NCI-H524 treated with DMSO at 0.1 percent for 48 hours (cell line): ENCODE data around the gene PROB1.
"Not testable (repeated sequence)": the region's sequence is repeated elsewhere in the genome, so short reads cannot be mapped to it uniquely, and the experiment has no call there.

Experiments used
- DNase-seq: peaks from one replicate; lab custom pipeline; 2025; lab: John Stamatoyannopoulos, UW

Gene PROB1, protein sequence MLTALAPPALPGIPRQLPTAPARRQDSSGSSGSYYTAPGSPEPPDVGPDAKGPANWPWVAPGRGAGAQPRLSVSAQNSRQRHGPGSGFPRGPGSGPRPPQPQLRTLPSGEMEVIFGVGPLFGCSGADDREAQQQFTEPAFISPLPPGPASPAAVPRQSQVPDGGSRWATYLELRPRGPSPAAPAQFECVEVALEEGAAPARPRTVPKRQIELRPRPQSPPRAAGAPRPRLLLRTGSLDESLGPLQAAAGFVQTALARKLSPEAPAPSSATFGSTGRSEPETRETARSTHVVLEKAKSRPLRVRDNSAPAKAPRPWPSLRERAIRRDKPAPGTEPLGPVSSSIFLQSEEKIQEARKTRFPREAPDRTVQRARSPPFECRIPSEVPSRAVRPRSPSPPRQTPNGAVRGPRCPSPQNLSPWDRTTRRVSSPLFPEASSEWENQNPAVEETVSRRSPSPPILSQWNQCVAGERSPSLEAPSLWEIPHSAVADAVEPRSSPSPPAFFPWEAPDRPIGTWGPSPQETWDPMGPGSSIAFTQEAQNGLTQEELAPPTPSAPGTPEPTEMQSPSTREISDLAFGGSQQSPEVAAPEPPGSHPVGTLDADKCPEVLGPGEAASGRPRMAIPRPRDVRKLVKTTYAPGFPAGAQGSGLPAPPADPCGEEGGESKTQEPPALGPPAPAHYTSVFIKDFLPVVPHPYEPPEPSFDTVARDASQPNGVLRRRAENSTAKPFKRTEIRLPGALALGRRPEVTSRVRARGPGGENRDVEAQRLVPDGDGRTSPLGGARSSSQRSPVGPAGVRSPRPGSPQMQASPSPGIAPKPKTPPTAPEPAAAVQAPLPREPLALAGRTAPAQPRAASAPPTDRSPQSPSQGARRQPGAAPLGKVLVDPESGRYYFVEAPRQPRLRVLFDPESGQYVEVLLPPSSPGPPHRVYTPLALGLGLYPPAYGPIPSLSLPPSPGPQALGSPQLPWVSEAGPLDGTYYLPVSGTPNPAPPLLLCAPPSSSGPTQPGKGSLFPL

GRCh38 chr5:139394654-139395566, at the start of gene PROB1:
Gene PROB1 (minus strand): TSS chr5:139395104. CDS start chr5:139395081, 23 bp downstream.
- no peak for DNase-seq

- peak; percentile 32 for DNase-seq
These were observed 49.0 kb upstream of the PROB1 start for GRCh38 chr5:139443831-139444453.

GRCh38 chr5:139440416-139440815, 45.5 kb upstream of the PROB1 start:
- DNase-seq: not testable (repeated sequence)

DNA sequence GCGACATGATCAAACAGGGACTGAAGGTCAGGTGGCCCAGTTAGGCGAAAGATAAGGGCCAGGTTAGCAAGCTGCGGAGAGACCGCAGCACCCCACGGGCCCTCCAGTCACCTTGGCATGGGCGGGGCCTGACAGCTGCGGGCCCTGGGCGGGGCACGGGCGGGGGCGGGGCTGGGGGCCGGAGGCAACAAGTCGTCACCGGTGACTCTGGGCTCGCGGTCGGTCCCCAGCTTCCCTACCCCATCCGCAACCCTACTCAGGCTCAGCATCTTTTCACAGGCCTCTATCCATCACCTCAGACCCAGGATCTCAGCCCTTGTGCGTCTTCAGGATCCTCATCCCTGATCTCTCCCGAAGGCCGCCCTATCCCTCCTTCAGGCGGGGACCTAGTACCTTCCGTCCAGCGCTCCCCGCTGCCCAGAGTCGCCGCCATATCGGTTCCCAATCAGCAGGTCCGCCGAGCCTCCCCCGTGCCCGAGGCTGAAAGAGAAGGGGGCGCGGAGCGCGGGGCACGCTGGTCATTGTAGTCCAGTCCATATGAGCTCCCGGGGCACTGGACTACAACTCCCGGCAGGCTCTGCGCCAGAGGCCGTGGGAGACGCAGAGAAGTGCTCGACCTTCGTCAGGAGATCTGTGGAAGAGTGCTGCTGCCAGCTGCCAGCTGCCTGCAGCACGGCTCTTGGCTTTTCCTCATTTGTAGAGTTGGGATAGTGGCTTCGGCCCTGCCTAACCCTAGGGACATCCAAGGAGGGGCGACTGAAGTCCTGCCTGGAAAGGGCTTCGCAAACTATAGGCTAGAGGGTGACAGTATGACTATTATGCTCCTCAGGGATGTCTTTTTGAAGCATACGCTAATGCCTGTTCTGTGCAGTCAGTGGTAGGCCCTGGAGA, 44.4 kb upstream of the PROB1 start, which contains the start of gene DNAJC18:
TSS of gene DNAJC18 (minus strand) at position 513 of the 891 bp plus-strand sequence. CDS start at position 433, 80 bp downstream.
- DNase-seq: peak; percentile 87

- DNase-seq: no peak
These were observed 43.8 kb upstream of the PROB1 start for GRCh38 chr5:139438707-139439012.

GRCh38 chr5:139435676-139436075, 40.8 kb upstream of the PROB1 start:
- DNase-seq: no peak

DNA sequence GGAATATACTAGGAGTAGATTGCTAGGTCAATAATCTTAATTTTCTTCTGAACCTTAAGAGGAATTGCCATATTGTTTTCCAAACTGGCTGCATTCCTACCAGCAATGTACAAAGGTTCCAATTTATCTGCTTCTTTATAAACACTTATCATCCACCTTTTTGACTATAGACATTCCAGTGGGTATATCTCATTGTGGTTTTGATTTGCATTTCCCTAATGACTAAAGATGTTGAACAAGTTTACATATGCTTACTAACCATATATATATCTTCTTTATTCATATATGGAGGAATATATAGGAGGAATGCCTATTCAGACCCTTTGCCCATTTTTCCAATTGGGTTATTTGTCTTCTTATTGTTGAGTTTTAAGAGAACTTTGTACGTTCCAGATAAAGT, 36.8 kb upstream of the PROB1 start:
- no peak for DNase-seq

DNA sequence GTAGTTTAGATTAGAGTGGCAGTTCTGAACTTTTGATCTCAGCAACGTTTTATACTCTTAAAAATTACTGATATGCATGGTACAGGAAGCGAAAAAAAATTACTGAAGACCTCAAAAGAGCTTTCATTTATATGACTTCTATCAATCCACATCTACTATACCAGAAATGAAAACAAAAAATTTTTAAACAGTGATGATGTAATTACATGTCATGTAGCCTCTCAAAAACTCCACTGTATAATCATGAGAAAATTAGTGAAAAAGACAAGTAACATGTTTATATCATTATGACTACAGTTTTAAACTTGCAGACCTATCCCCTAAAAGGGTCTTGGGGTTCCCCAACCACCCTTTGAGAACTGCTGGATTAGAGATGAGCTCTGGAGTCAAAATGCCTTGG, 35.1 kb upstream of the PROB1 start:
- DNase-seq: no peak

DNA sequence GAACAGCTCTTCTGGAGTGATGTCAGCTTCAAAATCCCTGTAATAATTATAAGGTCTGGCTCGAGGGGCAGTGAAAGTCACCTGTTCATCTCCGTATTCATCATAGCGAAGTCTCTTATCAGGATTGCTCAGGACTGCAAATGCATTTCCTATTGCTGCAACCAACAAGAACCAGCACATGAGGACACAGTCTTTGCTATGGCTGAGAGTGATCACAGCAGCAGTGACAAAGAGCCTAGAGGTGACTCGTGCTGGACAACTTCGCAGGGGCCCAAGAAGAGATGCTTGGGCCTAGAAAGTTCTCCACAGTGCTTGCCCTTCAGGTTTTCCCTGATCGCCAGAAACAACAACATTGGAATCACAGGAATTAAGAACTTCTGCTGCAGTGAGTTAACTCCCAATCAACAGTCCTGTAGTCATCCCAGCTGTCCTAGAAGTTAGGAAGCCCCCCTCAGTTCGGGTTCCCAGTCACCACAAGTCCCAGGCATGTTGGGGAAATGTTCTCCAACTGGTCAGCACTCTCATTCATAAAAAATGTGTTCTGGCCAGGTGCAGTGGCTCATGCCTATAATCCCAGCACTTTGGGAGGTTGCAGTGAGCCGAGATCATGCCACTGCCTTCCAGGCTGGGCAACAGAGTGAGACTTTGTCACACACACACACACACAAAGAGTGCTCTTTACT, 31.4 kb upstream of the PROB1 start:
- DNase-seq: no peak

GRCh38 chr5:139425497-139425896, 30.6 kb upstream of the PROB1 start:
- DNase-seq: no peak

DNA sequence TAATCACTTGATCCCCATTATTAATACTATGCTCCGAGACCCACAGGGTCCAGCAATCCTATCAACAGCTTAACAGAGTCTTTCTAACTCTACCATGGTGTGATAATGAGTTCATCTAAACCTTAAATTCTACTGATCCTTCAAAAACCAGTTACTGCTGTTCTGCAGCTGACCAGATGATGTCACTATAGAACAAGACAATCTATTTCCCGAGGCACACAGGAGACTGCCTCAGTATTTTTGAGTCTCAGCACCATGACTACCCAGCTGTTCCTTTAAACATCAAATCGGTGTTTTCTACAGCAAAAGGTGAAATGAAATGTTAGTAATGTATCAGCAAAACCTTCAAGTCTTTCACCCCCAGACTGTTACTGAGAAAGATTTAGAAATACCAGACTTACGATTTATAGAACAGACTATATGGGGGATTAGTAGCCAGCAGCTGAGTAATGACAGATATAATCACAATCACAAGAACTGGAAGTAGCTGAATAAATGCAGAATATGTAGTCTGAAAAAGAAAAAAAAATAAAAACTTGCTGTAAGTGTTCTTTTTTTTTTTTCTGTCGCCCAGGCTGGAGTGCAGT, 27.5 kb upstream of the PROB1 start:
- DNase-seq: peak; percentile 7

DNA sequence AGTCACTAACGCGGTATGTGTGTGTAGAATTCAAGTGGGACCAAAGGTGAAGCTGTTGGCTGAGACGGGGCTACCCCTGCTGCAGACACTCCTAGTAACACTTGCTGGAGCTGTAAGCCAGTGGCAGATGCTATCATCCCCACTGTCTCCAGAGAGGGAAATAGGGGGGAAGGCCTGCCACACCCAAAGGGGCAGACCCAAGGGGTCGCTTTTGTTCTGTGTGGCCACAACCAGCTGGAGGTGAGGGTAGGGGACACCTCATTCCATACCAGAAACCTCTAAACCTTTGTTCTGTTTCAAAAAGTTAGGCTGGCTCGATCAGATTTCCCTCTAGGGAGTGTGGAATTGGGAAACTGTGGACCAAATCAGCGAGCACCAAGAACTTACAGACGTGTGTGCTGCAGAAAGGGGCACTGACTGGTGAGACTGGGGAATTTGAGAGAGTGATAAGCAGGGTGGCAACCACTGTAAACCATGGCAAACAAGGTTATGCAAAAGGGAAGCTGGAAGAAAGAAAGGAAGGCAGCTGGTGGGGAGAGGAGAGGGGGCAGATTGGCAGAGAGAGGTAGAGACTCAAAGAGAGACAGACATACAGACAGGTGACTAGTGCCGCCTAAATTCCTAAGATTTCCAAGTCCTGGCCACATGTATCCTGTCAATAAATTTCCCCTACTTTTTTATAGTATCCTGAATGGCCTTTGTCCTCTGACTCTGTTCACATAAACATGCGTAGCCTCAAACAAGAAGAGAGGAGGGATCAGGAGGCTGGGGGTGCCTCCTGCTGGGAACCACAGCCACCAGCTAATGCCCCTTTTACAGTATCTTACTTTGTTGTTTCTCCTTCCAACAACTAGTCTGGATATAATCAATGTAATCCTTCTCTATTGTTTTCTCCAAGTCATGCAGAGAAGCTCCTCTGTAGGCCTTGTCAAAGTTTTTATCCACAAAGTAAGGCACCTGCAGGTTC, 24.6 kb upstream of the PROB1 start:
- DNase-seq: no peak

GRCh38 chr5:139418793-139419192, 23.9 kb upstream of the PROB1 start:
- DNase-seq: no peak

DNA sequence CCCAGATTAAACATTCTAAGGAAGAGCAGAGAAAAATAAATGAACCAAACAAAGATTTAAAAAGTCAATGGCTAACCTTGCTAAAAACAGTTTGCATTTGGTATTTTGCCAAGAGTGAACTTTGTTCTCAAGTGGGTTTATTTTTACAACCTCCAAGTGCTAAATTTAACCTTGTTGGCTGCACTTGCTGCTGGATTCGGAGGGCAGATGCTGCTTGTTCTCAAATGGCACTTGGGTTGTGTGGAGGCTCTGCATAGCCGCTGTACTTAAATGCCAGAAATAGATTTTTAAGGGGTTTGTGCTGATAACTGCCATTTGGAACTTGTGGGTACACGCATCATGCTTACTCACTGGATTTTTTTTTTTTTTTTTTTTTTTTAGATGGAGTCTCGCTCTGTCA, 22.3 kb upstream of the PROB1 start:
- DNase-seq: no peak

- DNase-seq: no peak
These were observed 21.7 kb upstream of the PROB1 start for GRCh38 chr5:139416651-139417050.

DNA sequence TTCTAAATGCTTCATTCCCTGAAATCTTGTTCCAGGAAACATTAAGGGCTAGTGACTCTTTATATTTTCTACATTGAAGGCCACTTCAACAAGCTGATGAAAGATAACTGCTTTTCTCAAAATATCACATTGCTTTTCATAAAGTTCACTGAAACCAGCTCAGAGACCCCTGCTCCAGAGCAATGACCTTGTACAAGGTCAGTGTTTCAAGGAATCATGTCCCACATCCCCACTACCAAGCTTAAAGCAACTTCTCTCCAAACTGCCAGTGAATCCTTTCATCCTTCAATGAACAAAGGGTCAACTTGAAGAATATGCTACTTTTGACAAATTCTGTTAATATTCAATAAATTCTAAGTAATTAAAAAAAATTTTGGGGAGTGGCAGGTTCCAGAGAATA, 21.0 kb upstream of the PROB1 start:
- no peak for DNase-seq

DNA sequence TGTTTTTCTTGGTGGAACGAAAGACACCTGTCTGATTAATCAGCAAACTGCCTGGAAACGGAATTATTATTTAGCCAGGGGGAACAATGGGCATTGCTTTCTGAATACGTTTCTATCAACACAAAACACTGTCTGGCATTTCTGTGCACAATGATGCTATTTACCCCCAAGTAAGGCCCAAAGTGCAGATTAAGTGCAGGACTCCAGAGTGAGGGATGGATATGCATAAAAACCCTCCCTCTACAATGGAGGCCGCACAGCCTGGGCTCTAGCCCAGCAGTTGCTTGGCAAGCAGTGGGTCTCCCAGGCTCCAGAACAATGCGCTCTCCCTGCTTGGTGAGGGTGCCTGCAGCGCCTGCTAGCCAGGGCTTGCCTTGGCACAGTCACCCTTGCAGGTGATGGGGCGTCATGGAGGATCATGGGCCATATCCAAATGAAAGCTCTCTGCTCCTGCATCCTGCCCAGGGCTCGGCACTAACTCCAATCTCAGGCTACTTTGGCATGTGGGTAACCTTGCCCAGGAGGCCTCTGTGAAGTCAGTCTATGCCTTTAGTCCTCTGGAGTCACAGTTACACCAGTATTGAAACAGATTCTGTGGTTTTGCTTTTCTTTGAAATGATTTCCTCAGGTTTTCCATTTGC, 20.4 kb upstream of the PROB1 start:
- no peak for DNase-seq
